PFSK-1 (cell line): ENCODE measurements around the gene TMEM225B.

Experiments used
- FOXP2 ChIP-seq: optimal IDR thresholded peaks from 2 replicates; pipeline ENCODE3; 2011; ENCODE audit warnings: borderline replicate concordance, control low read depth, inconsistent platforms; ENCODE audit not compliant: insufficient read depth; ENCODE audit errors: extremely low read length, extremely low read depth
- POLR2AphosphoS5 ChIP-seq: IDR thresholded peaks from 2 replicates; pipeline ENCODE4 v1.6.1; 2012; ENCODE audit warnings: low read depth, mild to moderate bottlenecking, control low read depth, low read length, moderate library complexity
- SIN3A ChIP-seq: IDR thresholded peaks from 2 replicates; pipeline ENCODE4 v1.6.1; 2012; ENCODE audit warnings: mild to moderate bottlenecking, low read length, moderate library complexity, borderline replicate concordance; ENCODE audit not compliant: insufficient read depth
- TAF1 ChIP-seq: IDR thresholded peaks from 2 replicates; pipeline ENCODE4 v1.6.1; 2012; ENCODE audit warnings: low read length, control low read depth, borderline replicate concordance; ENCODE audit not compliant: insufficient read depth
- TF ChIP-seq, protein P1 (sequence below), 2 experiments: IDR thresholded peaks; 2 replicates each; pipeline versions ENCODE4 v1.6.1 to v1.8.0; 2011 to 2012; ENCODE audit warnings: low read depth in 2 of 2, low read length in 2 of 2, control low read depth in 1 of 2, inconsistent platforms in 1 of 2, mild to moderate bottlenecking in 1 of 2, moderate library complexity in 1 of 2; ENCODE audit not compliant: insufficient read depth in 1 of 2

TMEM225B gene

DNA sequence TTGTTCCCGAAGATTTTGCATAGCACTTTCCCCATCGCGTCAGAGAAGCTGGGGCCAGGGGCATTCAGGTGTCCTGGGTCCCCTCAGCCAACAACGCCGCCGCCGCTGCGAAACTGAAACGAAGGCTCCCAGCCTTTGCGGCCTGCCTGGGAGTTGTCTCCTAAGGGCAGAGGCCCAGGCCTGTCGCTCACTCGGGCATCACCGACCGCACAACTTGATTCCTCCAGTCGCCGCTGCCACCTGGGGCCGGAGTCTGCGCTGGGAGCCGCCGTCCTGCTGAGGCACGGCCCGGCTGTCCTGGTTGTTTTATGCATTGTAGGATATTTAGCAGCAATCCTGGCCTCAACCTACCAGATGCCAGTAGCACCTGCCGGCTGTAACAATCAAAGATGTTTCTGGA lies 40.7 kb downstream of the TMEM225B start:
- no peak for TF ChIP-seq SIN3A
- TF ChIP-seq POLR2AphosphoS5 = no peak
- TF ChIP-seq, protein P1, sequence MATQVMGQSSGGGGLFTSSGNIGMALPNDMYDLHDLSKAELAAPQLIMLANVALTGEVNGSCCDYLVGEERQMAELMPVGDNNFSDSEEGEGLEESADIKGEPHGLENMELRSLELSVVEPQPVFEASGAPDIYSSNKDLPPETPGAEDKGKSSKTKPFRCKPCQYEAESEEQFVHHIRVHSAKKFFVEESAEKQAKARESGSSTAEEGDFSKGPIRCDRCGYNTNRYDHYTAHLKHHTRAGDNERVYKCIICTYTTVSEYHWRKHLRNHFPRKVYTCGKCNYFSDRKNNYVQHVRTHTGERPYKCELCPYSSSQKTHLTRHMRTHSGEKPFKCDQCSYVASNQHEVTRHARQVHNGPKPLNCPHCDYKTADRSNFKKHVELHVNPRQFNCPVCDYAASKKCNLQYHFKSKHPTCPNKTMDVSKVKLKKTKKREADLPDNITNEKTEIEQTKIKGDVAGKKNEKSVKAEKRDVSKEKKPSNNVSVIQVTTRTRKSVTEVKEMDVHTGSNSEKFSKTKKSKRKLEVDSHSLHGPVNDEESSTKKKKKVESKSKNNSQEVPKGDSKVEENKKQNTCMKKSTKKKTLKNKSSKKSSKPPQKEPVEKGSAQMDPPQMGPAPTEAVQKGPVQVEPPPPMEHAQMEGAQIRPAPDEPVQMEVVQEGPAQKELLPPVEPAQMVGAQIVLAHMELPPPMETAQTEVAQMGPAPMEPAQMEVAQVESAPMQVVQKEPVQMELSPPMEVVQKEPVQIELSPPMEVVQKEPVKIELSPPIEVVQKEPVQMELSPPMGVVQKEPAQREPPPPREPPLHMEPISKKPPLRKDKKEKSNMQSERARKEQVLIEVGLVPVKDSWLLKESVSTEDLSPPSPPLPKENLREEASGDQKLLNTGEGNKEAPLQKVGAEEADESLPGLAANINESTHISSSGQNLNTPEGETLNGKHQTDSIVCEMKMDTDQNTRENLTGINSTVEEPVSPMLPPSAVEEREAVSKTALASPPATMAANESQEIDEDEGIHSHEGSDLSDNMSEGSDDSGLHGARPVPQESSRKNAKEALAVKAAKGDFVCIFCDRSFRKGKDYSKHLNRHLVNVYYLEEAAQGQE (IDR thresholded peaks at IDR 0.05; ENCODE audit: insufficient read depth in 1 of 2, low read depth in 2 of 2, low read length in 2 of 2) = no peak
- TF ChIP-seq FOXP2 = no peak
- no peak for TF ChIP-seq TAF1

- no peak for TF ChIP-seq TAF1
- no peak for TF ChIP-seq POLR2AphosphoS5
- TF ChIP-seq, protein P1 (IDR thresholded peaks at IDR 0.05; ENCODE audit: insufficient read depth in 1 of 2, low read depth in 2 of 2, low read length in 2 of 2) = no peak
- no peak for TF ChIP-seq SIN3A
Observed at GRCh38 chr7:99639267-99639666, 41.2 kb downstream of the TMEM225B start.

- TF ChIP-seq FOXP2 (no peak), TAF1 (no peak), SIN3A (no peak), POLR2AphosphoS5 (no peak)
- TF ChIP-seq, protein P1 (IDR thresholded peaks at IDR 0.05; ENCODE audit: insufficient read depth in 1 of 2, low read depth in 2 of 2, low read length in 2 of 2) = no peak
Observed at GRCh38 chr7:99642027-99642426, 44.0 kb downstream of the TMEM225B start.

GRCh38 chr7:99643464-99643863 lies 45.4 kb downstream of the TMEM225B start:
- TF ChIP-seq, protein P1 (IDR thresholded peaks at IDR 0.05; ENCODE audit: insufficient read depth in 1 of 2, low read depth in 2 of 2, low read length in 2 of 2) = no peak
- TF ChIP-seq TAF1 (no peak), POLR2AphosphoS5 (no peak), SIN3A (no peak), FOXP2 (no peak)

GRCh38 chr7:99644431-99644830 lies 46.4 kb downstream of the TMEM225B start:
- TF ChIP-seq FOXP2 (no peak), TAF1 (no peak)
- TF ChIP-seq, protein P1 (IDR thresholded peaks at IDR 0.05; ENCODE audit: insufficient read depth in 1 of 2, low read depth in 2 of 2, low read length in 2 of 2) = no peak
